HG03103 (cell line): ENCODE results near the gene ROCK1.

Experiments
- ATAC-seq: cut with Tn5 transposase; IDR thresholded peaks from one replicate; pipeline ENCODE4 v1.9.1; 2021; ENCODE audit warnings: low read depth; ENCODE audit not compliant: unreplicated experiment

ROCK1 gene

GRCh38 chr18:21109936-21110712 lies 1.5 kb downstream of the ROCK1 start:
- ATAC-seq, result no peak

GRCh38 chr18:21105936-21106335 lies 5.7 kb downstream of the ROCK1 start:
- peak; percentile 47 for ATAC-seq

- no peak for ATAC-seq
These were observed 10.4 kb downstream of the ROCK1 start for GRCh38 chr18:21101172-21101571.

DNA sequence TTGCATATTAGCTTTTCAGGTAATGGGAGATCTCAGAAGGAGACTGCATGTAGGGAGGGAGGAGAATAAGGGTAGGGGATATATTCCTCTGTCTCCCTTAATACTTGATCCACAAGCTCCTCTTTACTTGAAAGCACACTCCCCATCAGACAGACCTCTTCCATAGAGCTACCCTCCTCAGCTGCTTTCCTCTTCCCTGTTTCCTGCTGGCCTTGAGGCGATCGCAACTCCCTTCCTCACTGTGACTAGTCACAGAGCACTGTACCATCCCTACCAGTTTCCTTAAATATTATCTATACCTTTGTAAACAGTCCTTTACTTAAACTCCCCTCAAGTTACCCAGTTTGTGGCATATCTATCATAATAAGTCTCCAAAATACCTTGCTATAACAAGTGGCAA lies 10.9 kb downstream of the ROCK1 start:
- no peak for ATAC-seq

GRCh38 chr18:21100146-21100545 lies 11.5 kb downstream of the ROCK1 start:
- ATAC-seq, result no peak

DNA sequence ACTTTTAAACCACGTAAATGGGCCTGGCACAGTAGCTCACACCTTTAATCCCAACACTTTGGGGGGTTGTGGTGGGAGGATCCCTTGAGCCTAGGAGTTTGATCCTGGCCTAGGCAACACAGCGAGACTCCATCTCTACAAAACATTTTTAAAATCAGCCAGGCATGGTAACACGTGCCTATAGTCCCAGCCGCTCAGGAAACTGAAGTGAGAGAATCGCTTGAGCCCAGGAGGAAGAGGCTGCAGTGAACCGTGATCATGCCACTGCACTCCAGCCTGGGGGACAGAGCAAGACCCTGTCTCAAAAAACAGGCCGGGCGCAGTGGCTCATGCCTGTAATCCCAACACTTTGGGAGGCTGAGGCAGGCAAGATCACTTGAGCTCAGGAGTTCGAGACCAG lies 12.2 kb downstream of the ROCK1 start:
- ATAC-seq, result peak; percentile 88

- ATAC-seq, result no peak
These were observed 14.9 kb downstream of the ROCK1 start for GRCh38 chr18:21096760-21097159.

GRCh38 chr18:21093133-21093532 lies 18.5 kb downstream of the ROCK1 start:
- no peak for ATAC-seq

DNA sequence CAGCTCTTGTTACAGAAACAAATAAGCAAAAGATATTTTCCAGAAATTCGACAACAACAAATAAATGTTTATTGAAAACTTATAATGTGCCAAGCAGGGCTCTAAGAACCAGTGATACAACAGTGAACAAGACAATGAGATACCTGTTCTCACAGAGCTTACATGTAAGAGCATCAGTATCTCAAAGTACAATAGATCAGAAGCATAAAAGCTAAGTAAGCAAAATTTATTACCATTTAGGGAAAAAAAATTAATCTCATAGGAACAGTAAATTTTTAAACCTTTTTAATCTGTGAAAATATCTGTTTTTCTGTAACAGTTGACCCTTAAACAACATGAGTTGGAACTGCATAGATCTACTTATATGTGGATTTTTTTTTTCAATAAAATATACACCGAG lies 20.9 kb downstream of the ROCK1 start:
- no peak for ATAC-seq

GRCh38 chr18:21085579-21086166 lies 25.9 kb downstream of the ROCK1 start:
- ATAC-seq, result no peak

- ATAC-seq, result no peak
These were observed 27.0 kb downstream of the ROCK1 start for GRCh38 chr18:21084511-21085078.

GRCh38 chr18:21083017-21083416 lies 28.6 kb downstream of the ROCK1 start:
- no peak for ATAC-seq

- ATAC-seq, result no peak
These were observed 30.2 kb downstream of the ROCK1 start for GRCh38 chr18:21081426-21081825.

- ATAC-seq, result no peak
These were observed 31.0 kb downstream of the ROCK1 start for GRCh38 chr18:21080576-21080975.

DNA sequence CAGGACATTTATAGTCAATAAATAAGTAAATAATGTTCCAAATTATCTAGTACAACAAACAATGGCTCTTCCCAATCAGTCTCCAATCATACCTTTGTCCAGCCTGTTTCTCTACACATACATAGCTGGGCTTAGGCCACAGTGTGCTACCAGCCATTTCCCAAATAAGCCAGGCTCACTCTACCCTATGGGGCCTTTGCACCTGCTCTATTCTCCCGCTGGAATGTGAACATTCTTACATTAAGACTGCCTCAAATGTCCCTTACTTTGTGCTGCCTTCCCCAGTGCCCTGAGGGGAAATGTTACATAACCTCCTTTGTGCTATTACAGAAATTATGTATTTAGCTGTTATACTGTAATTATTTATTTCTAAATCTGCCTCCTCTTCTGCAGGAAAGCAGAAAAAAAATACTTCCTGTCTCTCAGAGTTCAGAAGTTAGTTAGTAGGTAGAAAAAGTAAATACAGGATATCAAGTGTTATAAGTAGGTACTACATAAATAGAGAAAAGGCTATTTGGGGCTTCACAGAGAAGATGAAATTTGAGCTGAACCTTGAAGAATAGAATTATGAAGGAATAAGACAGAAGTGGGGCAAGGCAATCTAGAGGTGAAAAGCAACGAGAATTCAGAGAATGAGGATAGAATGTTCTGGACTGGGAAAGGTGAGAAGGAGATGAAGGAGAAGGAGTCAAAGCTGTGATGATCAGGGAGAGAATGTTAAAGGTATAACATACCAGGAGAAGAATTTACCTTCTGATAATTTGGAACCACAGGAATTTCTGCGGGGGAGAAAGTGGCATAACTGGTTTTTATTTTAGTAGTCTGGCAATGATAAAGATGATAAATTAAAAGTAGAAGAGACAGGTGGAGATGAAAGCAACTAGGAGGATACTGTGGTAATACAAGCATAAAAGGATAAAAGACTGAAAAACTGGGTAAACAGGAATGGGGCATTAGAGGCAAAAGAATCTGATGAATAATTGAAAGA lies 37.0 kb downstream of the ROCK1 start:
- ATAC-seq, result no peak

GRCh38 chr18:21073180-21073579 lies 38.4 kb downstream of the ROCK1 start:
- no peak for ATAC-seq

DNA sequence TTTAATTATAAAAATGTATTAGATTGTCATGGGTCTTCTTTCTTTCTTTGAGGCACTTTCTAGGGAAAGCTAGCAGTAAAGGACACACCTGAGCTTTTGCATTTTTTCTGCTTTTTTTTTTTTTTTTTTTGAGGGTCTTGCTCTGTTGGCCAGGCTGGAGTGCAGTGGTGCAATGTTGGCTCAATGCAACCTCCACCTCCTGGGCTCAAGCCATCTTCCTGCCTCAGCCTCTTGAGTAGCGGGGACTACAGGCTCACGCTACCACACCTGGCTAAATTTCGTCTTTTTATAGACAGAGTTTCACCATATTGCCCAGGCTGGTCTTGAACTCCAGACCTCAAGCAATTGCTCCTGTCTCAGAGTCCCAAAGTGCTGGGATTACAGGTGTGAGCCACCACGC lies 40.5 kb downstream of the ROCK1 start:
- no peak for ATAC-seq

GRCh38 chr18:21069468-21069867 lies 42.1 kb downstream of the ROCK1 start:
- no peak for ATAC-seq

DNA sequence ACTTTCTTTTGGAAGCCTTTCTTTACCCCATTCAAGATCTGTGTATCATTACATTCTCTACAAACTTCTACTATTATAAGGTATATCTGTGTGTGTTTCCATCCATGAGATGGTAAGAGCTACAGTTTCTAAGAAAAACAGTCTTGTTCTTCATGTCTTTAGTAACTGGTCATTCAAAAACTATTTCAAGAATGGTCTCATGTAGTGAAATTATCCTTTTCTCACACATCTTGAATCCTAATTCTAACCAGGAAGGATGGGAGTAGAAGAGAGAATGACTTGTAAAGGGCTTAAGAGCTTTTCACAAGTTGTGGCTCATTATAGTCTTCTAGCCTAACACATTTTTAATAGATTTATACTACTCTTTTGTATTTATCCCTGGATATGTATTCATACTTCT lies 47.3 kb downstream of the ROCK1 start:
- no peak for ATAC-seq

- no peak for ATAC-seq
These were observed 48.6 kb downstream of the ROCK1 start for GRCh38 chr18:21063011-21063410.

DNA sequence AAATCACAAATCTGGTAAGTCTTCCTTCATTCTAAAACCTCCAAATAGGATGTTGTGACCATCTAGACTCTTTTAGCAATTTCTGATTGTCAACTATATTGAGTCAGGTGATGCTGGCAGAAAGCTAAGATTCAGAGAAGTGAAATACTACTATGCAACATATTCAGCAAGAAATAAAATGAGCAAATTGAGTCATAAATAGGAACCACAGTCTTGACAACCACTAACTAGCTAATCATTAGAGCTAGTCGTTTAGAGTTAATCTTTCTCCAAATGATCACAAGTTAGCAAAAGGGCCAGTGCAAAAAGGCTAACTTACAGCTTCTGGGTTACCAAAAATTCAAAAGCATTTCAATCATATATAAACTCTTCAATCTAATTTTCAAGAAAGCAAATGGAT lies 54.5 kb downstream of the ROCK1 start:
- ATAC-seq, result no peak
